Measurements from ENCODE around the gene MAFG. TPM values are rescaled to one million over a fixed set of nuclear protein-coding genes. Genes with fewer than 3 reads are reported as not detected.
A peak's percentile ranks its signal among the peaks of the same experiment; 100 is the strongest.

MAFG gene
- total and polyA plus RNA-seq, 9 of the 15 experiments (the other 6 are each of a cell fraction or from before 2014, with no cell fraction given), result 1.1 to 58.1 (median 24.9) TPM

- TF ChIP-seq ZNF584 (CRISPR knock-in tag; IDR thresholded peaks at IDR 0.05; ENCODE audit: low read depth), result no peak
- TF ChIP-seq ZNF184 (CRISPR knock-in tag; IDR thresholded peaks at IDR 0.05), result no peak
- TF ChIP-seq SRSF9 (IDR thresholded peaks at IDR 0.05; ENCODE audit: borderline replicate concordance, low read depth, low read length), result no peak
- no peak for TF ChIP-seq PML (IDR thresholded peaks at IDR 0.05; ENCODE audit: low read length)
- no peak for TF ChIP-seq ZNF77 (CRISPR knock-in tag; IDR thresholded peaks at IDR 0.05)
- TF ChIP-seq XRCC4 (IDR thresholded peaks at IDR 0.05; ENCODE audit: extremely low read depth, insufficient read depth, insufficient read length), result no peak
- TF ChIP-seq ZNF512 (tag; IDR thresholded peaks at IDR 0.05), result no peak
- TF ChIP-seq MBD2 (IDR thresholded peaks at IDR 0.05; ENCODE audit: borderline replicate concordance, low read depth), result no peak
- TF ChIP-seq NELFE (IDR thresholded peaks at IDR 0.05; ENCODE audit: insufficient read depth, insufficient read length), result no peak
- TF ChIP-seq ERF (CRISPR knock-in tag; IDR thresholded peaks at IDR 0.05), result no peak
- peak; percentile 32 for TF ChIP-seq VEZF1 (CRISPR knock-in tag; IDR thresholded peaks at IDR 0.05)
- peak in 1 of 2 experiments; percentile 91; a peak in 2 of 4 replicates for TF ChIP-seq TRIM24 (IDR thresholded peaks at IDR 0.05)
- no peak for TF ChIP-seq NR2C1 (IDR thresholded peaks at IDR 0.05)
- TF ChIP-seq NR2C1 (tag; IDR thresholded peaks at IDR 0.05), result no peak
- peak; percentile 91 for TF ChIP-seq FUS (optimal IDR thresholded peaks at IDR 0.05; ENCODE audit: low read depth, low read length)
- no peak for TF ChIP-seq CTCFL (IDR thresholded peaks at IDR 0.05; ENCODE audit: borderline replicate concordance, insufficient read depth, low read depth, low read length, poor library complexity, severe bottlenecking)
- peak; percentile 40 for TF ChIP-seq NEUROD1 (IDR thresholded peaks at IDR 0.05; ENCODE audit: borderline replicate concordance, low read depth, low read length, partially characterized antibody)
- peak; percentile 85 for TF ChIP-seq U2AF1 (optimal IDR thresholded peaks at IDR 0.05; ENCODE audit: low read depth, low read length)
- TF ChIP-seq ID3 (CRISPR knock-in tag; IDR thresholded peaks at IDR 0.05), result no peak
- TF ChIP-seq ID3 (tag; IDR thresholded peaks at IDR 0.05), result peak; percentile 71
- no peak for TF ChIP-seq DLX4 (CRISPR knock-in tag; IDR thresholded peaks at IDR 0.05)
- TF ChIP-seq ZSCAN32 (CRISPR knock-in tag; IDR thresholded peaks at IDR 0.05), result no peak
- TF ChIP-seq ZNF12 (CRISPR knock-in tag; IDR thresholded peaks at IDR 0.05), result 0 out of 2 replicates have a peak, but pooled peaks have one; percentile 59
Measured at GRCh38 chr17:81927653-81928543, at the start of gene MAFG (continued).
